Measurements from ENCODE around the gene RXFP4.

Gene RXFP4

DNA sequence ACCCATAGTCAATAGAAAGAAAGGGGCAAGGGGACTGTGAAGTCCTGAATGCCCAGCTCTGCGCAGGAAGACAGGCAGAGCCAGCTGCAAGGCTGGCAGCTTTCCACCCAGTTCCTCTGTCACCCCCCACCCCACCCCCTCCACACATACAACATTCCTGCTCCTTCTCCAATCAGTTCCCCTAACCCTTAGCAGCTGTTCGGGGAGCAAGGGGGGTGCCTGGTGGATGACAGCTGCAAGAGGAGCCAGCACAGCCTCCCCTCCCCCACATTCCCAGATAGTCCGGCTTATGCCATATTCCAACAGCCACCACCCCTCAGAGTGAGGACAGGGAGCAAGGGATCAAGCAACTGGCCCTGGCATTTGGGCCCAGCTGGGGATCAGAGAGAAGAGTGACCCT is 27.2 kb downstream of the RXFP4 start:
- Histone ChIP-seq H3K4me3 (ENCODE audit: low read depth in 1 of 2, low read length in 1 of 2) (peak overlapping the region; percentile 34 to 58), H3K9me3 (no peaks in the 10 kb centered on the region), H3K4me1 (ENCODE audit: control insufficient read depth in 1 of 2, insufficient read depth in 1 of 2, low read depth in 1 of 2, low read length in 1 of 2) (peaks cover 73 to 74% of the 10 kb centered on the region in 2 experiments), H3K27me3 (no peaks in the 10 kb centered on the region), H3K36me3 (peaks cover 58% of the 10 kb centered on the region), H3K27ac (peak overlapping the region; percentile 97)
- no peak for TF ChIP-seq CTCF (IDR thresholded peaks at IDR 0.05)

DNA sequence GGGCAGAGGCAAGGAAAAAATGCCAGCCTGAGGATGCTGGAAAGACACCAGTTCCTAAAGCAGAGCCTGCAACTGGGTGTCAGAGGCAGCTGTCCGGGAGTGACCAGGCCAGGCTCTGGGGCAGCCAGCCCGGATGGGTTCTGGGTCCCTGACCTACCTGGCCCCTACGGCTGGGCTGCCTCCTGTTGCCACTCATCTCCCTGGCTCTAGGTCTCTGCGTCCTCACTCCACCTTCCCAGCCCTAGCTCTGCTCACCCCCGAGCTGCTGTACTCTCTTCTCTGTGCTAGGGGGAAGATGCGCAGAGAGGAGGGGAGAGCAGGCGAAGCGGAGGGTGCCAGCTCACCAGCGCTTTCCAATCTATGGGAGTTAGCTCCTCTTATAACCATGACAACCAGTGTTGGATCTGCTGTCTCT is 27.9 kb downstream of the RXFP4 start:
- Histone ChIP-seq H3K36me3 (peaks cover 53% of the 10 kb centered on the region), H3K27me3 (no peaks in the 10 kb centered on the region), H3K9me3 (no peaks in the 10 kb centered on the region), H3K27ac (peak overlapping the region; percentile 97), H3K4me3 (ENCODE audit: low read depth in 1 of 2, low read length in 1 of 2) (peak overlapping the region in 1 of 2 experiments; percentile 3), H3K4me1 (ENCODE audit: control insufficient read depth in 1 of 2, insufficient read depth in 1 of 2, low read depth in 1 of 2, low read length in 1 of 2) (peaks cover 80 to 81% of the 10 kb centered on the region in 2 experiments)
- TF ChIP-seq CTCF (IDR thresholded peaks at IDR 0.05): no peak

DNA sequence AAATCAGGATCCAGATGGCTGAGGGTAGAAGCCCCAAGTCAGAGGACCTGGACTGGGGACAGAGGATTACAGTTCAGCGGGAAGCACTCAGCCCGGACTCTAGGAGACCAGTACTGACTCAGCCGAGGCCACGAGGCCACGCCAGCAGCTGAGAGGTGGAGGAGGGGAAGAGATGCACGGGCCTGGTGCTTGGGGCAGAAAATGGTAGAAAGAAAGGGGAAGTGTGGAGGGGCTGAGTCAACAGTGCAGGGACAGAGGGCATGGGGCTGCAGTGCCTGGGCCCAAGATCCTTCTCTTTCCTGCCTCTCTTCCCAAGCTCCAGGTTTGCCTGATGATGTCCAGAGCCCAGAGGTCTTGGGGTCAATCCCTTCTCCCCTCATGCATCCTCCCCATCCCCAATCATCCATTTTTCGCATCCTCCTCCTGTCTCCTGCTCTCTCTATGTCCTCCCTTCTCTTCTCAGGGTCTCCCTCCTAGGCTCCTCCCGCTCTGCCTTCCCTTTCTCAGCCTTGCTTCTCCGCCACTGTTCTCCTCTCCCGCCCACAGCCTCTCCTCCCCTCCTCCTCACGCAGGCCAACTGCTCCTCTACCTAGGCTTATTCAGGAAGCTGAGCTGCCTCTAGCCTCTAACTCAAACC is 29.2 kb downstream of the RXFP4 start:
- Histone ChIP-seq H3K4me1 (ENCODE audit: control insufficient read depth in 1 of 2, insufficient read depth in 1 of 2, low read depth in 1 of 2, low read length in 1 of 2) (peaks cover 93% of the 10 kb centered on the region in 2 experiments), H3K36me3 (peaks cover 40% of the 10 kb centered on the region), H3K9me3 (no peaks in the 10 kb centered on the region), H3K27me3 (no peaks in the 10 kb centered on the region), H3K4me3 (ENCODE audit: low read depth in 1 of 2, low read length in 1 of 2) (peak overlapping the region; percentile 46 to 54), H3K27ac (peak overlapping the region; percentile 97)
- peak; percentile 25 for TF ChIP-seq CTCF (IDR thresholded peaks at IDR 0.05)

GRCh38 chr1:155971910-155972809 is 30.7 kb downstream of the RXFP4 start:
- peaks cover 85 to 100% of the 10 kb centered on the region in 2 experiments for H3K4me1 ChIP-seq (ENCODE audit: control insufficient read depth in 1 of 2, insufficient read depth in 1 of 2, low read depth in 1 of 2, low read length in 1 of 2)

GRCh38 chr1:155973723-155974122 is 32.3 kb downstream of the RXFP4 start:
- H3K27ac ChIP-seq: peak overlapping the region; percentile 97
- no peaks in the 10 kb centered on the region for H3K9me3 ChIP-seq
- H3K27me3 ChIP-seq: no peaks in the 10 kb centered on the region
- H3K4me3 ChIP-seq (ENCODE audit: low read depth in 1 of 2, low read length in 1 of 2): peak overlapping the region; percentile 81 to 84
- peaks cover 10% of the 10 kb centered on the region for H3K36me3 ChIP-seq
- no peak for TF ChIP-seq CTCF (IDR thresholded peaks at IDR 0.05)
- peaks cover 70 to 87% of the 10 kb centered on the region in 2 experiments for H3K4me1 ChIP-seq (ENCODE audit: control insufficient read depth in 1 of 2, insufficient read depth in 1 of 2, low read depth in 1 of 2, low read length in 1 of 2)

More at GRCh38 chr1:155971910-155972809, 30.7 kb downstream of the RXFP4 start:
- peak overlapping the region; percentile 21 to 54 for H3K4me3 ChIP-seq (ENCODE audit: low read depth in 1 of 2, low read length in 1 of 2)
- peaks cover 25% of the 10 kb centered on the region for H3K36me3 ChIP-seq
- peak overlapping the region; percentile 97 for H3K27ac ChIP-seq
- H3K27me3 ChIP-seq: no peaks in the 10 kb centered on the region
- no peak for TF ChIP-seq CTCF (IDR thresholded peaks at IDR 0.05)
- H3K9me3 ChIP-seq: no peaks in the 10 kb centered on the region

Measured in neutrophil (primary cell).